ENCODE data around the gene CEP170.
A peak's percentile ranks its signal among the peaks of the same experiment; 100 is the strongest.

Gene CEP170

DNA sequence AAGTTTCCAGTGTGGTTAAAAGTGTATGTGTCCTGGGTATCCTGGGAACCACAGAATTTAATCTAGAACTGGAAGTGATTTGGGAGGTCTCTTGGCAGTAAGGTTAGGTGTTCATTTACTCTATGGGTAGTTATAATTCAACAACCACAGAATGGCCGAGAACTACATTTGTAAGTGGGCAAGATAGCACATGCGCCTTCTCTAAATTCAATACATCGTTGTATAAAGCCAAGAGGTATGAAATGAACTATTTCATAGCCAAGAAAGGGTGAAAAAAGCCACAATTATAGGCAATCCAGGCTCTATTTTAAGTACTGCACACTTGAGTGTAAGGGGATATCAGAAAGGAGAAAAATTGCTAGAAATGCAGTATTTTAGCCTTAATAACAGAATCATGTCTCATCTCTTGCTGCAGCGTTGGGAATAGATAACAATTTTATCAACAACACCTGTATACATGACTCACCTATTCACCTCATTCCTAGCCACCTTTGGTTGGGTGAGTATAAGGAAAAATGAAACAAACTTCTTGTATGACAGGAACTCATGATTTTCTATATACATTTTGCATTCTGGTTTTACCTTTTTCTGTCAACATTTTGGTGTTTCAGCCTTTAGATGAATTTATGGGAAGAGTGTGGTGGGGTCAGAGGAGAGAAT is 5.3 kb upstream of the CEP170 start:
- TF ChIP-seq, protein P1, sequence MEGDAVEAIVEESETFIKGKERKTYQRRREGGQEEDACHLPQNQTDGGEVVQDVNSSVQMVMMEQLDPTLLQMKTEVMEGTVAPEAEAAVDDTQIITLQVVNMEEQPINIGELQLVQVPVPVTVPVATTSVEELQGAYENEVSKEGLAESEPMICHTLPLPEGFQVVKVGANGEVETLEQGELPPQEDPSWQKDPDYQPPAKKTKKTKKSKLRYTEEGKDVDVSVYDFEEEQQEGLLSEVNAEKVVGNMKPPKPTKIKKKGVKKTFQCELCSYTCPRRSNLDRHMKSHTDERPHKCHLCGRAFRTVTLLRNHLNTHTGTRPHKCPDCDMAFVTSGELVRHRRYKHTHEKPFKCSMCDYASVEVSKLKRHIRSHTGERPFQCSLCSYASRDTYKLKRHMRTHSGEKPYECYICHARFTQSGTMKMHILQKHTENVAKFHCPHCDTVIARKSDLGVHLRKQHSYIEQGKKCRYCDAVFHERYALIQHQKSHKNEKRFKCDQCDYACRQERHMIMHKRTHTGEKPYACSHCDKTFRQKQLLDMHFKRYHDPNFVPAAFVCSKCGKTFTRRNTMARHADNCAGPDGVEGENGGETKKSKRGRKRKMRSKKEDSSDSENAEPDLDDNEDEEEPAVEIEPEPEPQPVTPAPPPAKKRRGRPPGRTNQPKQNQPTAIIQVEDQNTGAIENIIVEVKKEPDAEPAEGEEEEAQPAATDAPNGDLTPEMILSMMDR (IDR thresholded peaks at IDR 0.05; ENCODE audit: insufficient read depth, low read depth, low read length, missing control alignments): no peak

DNA sequence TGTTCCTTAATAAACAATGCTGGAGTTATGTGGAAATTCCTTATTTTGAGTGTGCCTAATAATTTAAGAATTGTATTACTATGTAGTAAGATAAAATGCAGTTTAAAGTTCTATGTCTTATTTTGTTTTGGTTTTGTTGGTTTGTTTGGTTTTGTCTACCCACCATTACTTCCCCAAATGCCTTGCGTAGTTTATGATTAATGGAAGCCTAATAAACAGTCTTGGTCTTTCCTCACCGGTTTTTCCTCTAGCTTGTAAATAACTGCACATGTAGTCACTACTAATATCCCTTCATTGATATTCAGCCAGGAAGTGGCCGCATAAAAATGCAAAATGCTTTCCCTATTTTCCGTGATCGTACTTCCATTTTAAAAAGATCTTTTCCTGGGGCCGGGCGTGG is 3.6 kb upstream of the CEP170 start:
- DNase-seq (ENCODE audit: low read depth): no peak
- TF ChIP-seq, protein P1 (IDR thresholded peaks at IDR 0.05; ENCODE audit: insufficient read depth, low read depth, low read length, missing control alignments): no peak
- H3K4me3 ChIP-seq (ENCODE audit: low read length): no peak overlapping the region

More for the DNA sequence above, 5.3 kb upstream of the CEP170 start:
- DNase-seq (ENCODE audit: low read depth): peak; percentile 33
- H3K4me3 ChIP-seq (ENCODE audit: low read length): no peak overlapping the region

DNA sequence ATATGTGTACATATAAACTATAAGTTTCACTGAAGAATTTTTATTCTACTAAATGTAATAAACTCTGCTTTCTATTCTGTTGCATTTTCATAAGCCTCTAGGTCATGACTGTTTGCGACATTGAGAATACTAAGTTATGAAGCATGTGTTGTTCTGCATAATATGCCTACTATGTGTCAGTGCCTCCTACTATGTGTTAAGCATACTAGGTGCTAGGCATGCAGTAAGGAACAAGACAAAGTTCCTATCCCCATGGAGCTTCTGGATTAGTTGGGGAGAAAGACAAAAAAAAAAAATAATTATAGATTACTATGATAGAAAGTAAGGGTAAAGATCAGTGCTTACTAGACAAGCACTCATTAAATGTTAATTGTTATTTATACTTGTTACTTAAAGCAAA is 2.1 kb upstream of the CEP170 start:
- DNase-seq (ENCODE audit: low read depth): no peak
- H3K4me3 ChIP-seq (ENCODE audit: low read length): peak overlapping the region; percentile 92
- TF ChIP-seq, protein P1 (IDR thresholded peaks at IDR 0.05; ENCODE audit: insufficient read depth, low read depth, low read length, missing control alignments): no peak

DNA sequence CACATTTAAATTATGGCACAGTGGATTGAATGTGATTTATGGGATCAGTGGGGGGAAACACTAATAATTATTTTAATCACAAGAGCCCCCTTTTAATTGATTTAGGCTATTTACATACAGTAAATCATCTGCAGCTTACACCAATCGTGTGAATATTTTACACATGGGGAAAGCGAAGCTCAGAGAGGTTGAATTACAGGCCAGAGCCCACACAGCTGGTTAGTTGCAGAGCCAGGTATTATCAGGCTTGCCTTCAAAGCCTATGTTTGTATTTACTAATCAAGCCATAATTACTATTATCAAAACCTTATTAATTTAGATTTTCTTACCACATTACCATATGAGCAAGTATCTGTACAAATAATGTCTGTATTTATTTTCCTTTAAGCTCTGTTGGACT is 1.5 kb upstream of the CEP170 start:
- no peak for DNase-seq (ENCODE audit: low read depth)
- H3K4me3 ChIP-seq (ENCODE audit: low read length): peak overlapping the region; percentile 92
- TF ChIP-seq, protein P1 (IDR thresholded peaks at IDR 0.05; ENCODE audit: insufficient read depth, low read depth, low read length, missing control alignments): no peak

DNA sequence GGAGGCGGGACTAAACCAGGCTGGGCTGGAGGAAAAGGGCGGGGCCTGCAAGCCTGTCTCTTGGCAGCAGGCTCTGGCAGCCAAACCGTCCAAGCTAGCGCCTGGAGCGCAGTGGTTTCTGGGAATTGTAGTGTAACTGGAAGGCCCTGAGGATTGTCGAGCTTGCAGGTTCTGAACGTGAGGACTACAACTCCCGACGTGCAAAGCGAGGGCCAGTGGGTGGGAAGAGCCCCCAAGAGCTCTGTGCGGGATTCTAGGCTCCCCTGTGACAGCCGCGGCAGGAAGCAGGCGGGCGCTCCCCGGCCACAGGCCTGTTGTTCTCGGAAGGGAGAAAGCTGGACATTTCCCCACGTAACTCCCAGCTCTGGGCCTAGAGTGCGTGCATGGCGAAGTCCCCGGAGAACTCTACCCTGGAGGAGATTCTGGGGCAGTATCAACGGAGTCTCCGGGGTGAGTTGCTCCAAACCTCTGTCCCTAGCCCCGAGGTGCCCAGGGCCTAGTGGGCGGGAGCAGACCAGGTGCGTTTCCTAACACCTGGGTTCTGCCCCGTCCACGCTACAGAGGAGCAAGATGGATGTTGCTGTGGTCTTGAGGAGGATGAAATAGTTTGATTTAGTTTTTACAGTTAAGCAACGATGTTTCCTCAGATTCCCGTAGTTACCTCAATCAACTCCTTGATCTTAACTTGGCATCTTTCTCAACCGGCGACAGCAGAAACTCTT is 871 bp upstream of the CEP170 start, which contains the start of gene SDCCAG8:
TSS of gene SDCCAG8 (plus strand) at position 251 of the 722 bp plus-strand sequence. CDS start at position 384, 133 bp downstream.
- H3K4me3 ChIP-seq (ENCODE audit: low read length): peak within 1 kb of the TSS; percentile 92
- TF ChIP-seq, protein P1 (IDR thresholded peaks at IDR 0.05; ENCODE audit: insufficient read depth, low read depth, low read length, missing control alignments): no peak
- peak; percentile 100 for DNase-seq (ENCODE audit: low read depth)

DNA sequence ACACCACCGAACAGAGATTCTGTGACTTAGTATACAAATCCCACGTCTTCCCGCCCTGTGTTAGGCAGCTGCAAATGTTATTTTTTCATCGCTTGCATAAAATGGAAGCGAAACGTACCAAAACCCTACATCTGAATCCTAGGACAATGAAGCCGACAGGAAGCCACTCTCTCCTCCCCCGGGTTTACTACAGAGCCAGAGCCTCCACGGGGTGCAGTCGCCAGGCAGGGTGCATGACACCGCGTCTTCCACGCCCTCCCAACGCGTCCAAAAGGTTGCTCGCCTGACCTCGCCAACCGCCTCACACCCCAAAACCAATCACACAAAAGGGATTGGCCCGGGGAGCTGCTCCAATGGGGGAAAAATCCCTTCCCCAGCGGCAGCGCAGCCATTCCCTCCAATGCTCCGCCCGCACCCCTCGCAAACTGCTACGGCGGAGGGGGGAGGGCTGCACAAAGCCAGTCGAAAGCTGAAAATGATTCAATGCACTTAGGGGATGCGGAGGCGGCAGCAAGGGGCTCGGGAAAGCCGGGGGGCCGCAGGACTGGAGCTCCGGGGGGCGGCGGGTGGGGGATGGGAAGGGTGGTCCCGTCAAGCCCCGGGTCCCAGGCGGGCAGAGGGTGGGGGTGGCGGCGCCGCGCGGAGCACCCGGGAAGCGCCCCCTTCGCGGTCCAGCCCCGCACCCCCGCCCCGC is 701 bp downstream of the CEP170 start:
- TF ChIP-seq, protein P1 (IDR thresholded peaks at IDR 0.05; ENCODE audit: insufficient read depth, low read depth, low read length, missing control alignments): no peak
- H3K4me3 ChIP-seq (ENCODE audit: low read length): peak overlapping the region; percentile 92
- DNase-seq (ENCODE audit: low read depth): peak; percentile 65
